ENCODE results near the gene UGT3A2. TPM values are rescaled to one million over a fixed set of nuclear protein-coding genes. Genes with fewer than 3 reads are reported as not detected.

Gene UGT3A2
- polyA plus RNA-seq, 3 donors = not detected

DNA sequence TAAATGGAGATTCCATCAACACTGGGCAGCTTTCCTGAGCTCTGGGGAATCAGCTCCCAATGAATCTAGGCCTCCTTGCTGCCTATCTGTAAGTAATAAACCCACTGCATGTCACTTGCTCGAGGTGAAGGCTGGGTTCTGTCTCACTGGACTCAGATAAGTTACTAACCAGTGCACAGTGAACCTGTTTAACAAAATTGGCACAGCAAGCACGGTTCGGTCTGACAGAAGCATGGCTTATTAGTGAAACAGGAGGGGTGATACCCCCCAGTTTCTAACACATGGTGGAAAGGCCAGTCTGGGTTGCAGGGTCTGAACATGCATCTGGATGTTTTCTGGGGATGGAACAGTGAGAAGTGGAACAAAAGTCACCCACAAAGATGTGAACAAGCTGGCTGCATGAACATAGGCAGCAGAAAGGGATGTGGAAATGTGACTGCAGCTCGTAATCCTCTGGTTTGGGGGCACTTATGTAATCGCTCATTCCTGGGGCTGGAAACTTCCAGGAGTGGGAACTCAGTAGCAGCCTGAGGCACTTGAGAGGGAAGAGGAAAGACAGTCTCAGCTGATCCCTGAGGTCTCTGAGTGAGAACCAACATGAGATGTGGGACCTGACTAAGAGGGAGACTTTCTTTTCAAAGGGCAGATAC lies 37.7 kb downstream of the UGT3A2 start:
- Histone ChIP-seq H3K4me2 (replicated peaks; ENCODE audit: extremely low read depth, low read length, poor library complexity, severe bottlenecking) (no peak overlapping the region), H3K9me3 (replicated peaks in 1 of 2; ENCODE audit: control insufficient read depth in 1 of 2, insufficient read depth in 1 of 2, low read length in 2 of 2) (peaks cover 0 to 2% of the 10 kb centered on the region in 2 donors), H2AFZ (ENCODE audit: insufficient read depth, low read depth, low read length, poor library complexity, severe bottlenecking) (no peak overlapping the region), H3K9ac (ENCODE audit: insufficient read depth, low read length, poor library complexity, severe bottlenecking) (no peak overlapping the region), H3K4me1 (ENCODE audit: control insufficient read depth in 1 of 2, insufficient read depth in 2 of 2, low read length in 2 of 2) (no peaks in the 10 kb centered on the region), H3K79me2 (ENCODE audit: insufficient read depth, low read length) (no peaks in the 10 kb centered on the region), H4K20me1 (ENCODE audit: insufficient read depth, low read length) (no peaks in the 10 kb centered on the region), H3K4me3 (replicated peaks in 1 of 3; ENCODE audit: low read depth in 2 of 3, low read length in 3 of 3) (no peak overlapping the region), H3K36me3 (replicated peaks in 1 of 2; ENCODE audit: control insufficient read depth in 1 of 2, insufficient read depth in 2 of 2, low read length in 2 of 2) (no peaks in the 10 kb centered on the region), H3K27me3 (ENCODE audit: control insufficient read depth in 2 of 2, insufficient read depth in 2 of 2, low read length in 2 of 2) (no peaks in the 10 kb centered on the region), H3K27ac (ENCODE audit: low read depth in 1 of 2, low read length in 2 of 2) (no peak overlapping the region)
- Mint-ChIP-seq H3K27ac (no peak overlapping the region), H3K4me3 (no peak overlapping the region), H3K36me3 (no peaks in the 10 kb centered on the region), H3K27me3 (ENCODE audit: low read depth in 3 of 3) (no peaks in the 10 kb centered on the region), H3K4me1 (no peaks in the 10 kb centered on the region), H3K9me3 (peaks cover under 1 to 12% (median 8%) of the 10 kb centered on the region in 7 donors)
- TF ChIP-seq, protein P1, sequence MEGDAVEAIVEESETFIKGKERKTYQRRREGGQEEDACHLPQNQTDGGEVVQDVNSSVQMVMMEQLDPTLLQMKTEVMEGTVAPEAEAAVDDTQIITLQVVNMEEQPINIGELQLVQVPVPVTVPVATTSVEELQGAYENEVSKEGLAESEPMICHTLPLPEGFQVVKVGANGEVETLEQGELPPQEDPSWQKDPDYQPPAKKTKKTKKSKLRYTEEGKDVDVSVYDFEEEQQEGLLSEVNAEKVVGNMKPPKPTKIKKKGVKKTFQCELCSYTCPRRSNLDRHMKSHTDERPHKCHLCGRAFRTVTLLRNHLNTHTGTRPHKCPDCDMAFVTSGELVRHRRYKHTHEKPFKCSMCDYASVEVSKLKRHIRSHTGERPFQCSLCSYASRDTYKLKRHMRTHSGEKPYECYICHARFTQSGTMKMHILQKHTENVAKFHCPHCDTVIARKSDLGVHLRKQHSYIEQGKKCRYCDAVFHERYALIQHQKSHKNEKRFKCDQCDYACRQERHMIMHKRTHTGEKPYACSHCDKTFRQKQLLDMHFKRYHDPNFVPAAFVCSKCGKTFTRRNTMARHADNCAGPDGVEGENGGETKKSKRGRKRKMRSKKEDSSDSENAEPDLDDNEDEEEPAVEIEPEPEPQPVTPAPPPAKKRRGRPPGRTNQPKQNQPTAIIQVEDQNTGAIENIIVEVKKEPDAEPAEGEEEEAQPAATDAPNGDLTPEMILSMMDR (IDR thresholded peaks at IDR 0.05) = no peak
- intact Hi-C loops (cut with micrococcal nuclease) = no loop called here
- no peak for DNase-seq
- 25% methylated on average over 2 of the region's 5 CpGs for WGBS (ENCODE audit: insufficient coverage)

DNA sequence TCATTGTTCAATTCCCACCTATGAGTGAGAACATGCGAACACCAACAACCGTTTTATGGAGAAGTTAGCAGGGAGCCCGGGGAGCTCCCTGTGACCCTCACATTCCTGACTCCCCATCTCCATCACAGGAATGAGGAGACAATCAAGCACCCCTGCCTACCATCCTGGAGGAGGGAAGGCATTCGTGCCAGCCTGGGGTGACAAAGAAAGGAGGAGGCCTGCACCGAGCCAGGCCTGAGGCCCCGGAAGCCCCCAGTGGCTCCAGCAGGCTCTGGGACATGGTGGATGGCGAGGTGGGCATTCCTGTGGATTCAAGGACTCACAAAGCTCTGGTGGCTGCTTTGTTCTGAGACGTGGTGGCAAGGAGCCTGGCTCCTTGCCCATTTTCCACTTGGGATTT lies 39.0 kb downstream of the UGT3A2 start:
- no peaks in the 10 kb centered on the region for H3K36me3 ChIP-seq (replicated peaks in 1 of 2; ENCODE audit: control insufficient read depth in 1 of 2, insufficient read depth in 2 of 2, low read length in 2 of 2)
- peaks cover 0 to 4% of the 10 kb centered on the region in 2 donors for H3K9me3 ChIP-seq (replicated peaks in 1 of 2; ENCODE audit: control insufficient read depth in 1 of 2, insufficient read depth in 1 of 2, low read length in 2 of 2)
- Mint-ChIP-seq H3K9me3 (peaks cover 4 to 15% (median 12%) of the 10 kb centered on the region in 7 donors), H3K27ac (no peak overlapping the region), H3K4me1 (no peaks in the 10 kb centered on the region), H3K36me3 (no peaks in the 10 kb centered on the region), H3K4me3 (no peak overlapping the region), H3K27me3 (ENCODE audit: low read depth in 3 of 3) (no peaks in the 10 kb centered on the region)
- H4K20me1 ChIP-seq (ENCODE audit: insufficient read depth, low read length) = no peaks in the 10 kb centered on the region
- no peaks in the 10 kb centered on the region for H3K27me3 ChIP-seq (ENCODE audit: control insufficient read depth in 2 of 2, insufficient read depth in 2 of 2, low read length in 2 of 2)
- H3K27ac ChIP-seq (ENCODE audit: low read depth in 1 of 2, low read length in 2 of 2) = no peak overlapping the region
- 85% methylated on average over 5 of the region's 8 CpGs for WGBS (ENCODE audit: insufficient coverage)
- no peaks in the 10 kb centered on the region for H3K4me1 ChIP-seq (ENCODE audit: control insufficient read depth in 1 of 2, insufficient read depth in 2 of 2, low read length in 2 of 2)
- TF ChIP-seq, protein P1 (IDR thresholded peaks at IDR 0.05) = no peak
- H3K9ac ChIP-seq (ENCODE audit: insufficient read depth, low read length, poor library complexity, severe bottlenecking) = no peak overlapping the region
- H3K4me2 ChIP-seq (replicated peaks; ENCODE audit: extremely low read depth, low read length, poor library complexity, severe bottlenecking) = no peak overlapping the region
- no peak overlapping the region for H3K4me3 ChIP-seq (replicated peaks in 1 of 3; ENCODE audit: low read depth in 2 of 3, low read length in 3 of 3)
- intact Hi-C loops (cut with micrococcal nuclease) = no loop called here
- DNase-seq = no peak
- no peaks in the 10 kb centered on the region for H3K79me2 ChIP-seq (ENCODE audit: insufficient read depth, low read length)
- H2AFZ ChIP-seq (ENCODE audit: insufficient read depth, low read depth, low read length, poor library complexity, severe bottlenecking) = no peak overlapping the region
